Body of pancreas (tissue), 4 donors: ENCODE data around the gene ERCC5. TPM values are rescaled to one million over a fixed set of nuclear protein-coding genes. Genes with fewer than 3 reads are reported as not detected.

Experiments used
- ATAC-seq: fragments of 150-250 bp; one replicate; pipeline ENCODE4 v1.9.1; 2016
- DNase-seq, 4 donors: peaks; one replicate each; pipeline ENCODE4 v3.0.0-alpha.2; 2019
- H3K27ac ChIP-seq, 4 donors: fragments of 200-600 bp; sonication (generic); 1 replicate in 3 of 4; 2 replicates in 1 of 4; pipeline versions ENCODE4 v1.5.1 to v1.6.1; 2016 to 2019; ENCODE audit warnings: mild to moderate bottlenecking in 1 of 4, mixed read lengths in 1 of 4, moderate library complexity in 1 of 4
- H3K27me3 ChIP-seq, 2 donors: fragments of 200-600 bp; sonication (generic); one replicate each; pipeline ENCODE4 v1.6.0; 2016; ENCODE audit warnings: mild to moderate bottlenecking in 1 of 2
- H3K36me3 ChIP-seq, 2 donors: fragments of 200-600 bp; sonication (generic); replicated peaks in 1 of 2; 2 replicates each; pipeline ENCODE4 v1.5.1; 2016; ENCODE audit warnings: low read depth in 2 of 2; ENCODE audit not compliant: insufficient read depth in 1 of 2
- H3K4me1 ChIP-seq: fragments of 200-600 bp; sonication (generic); one replicate; pipeline ENCODE4 v1.6.0; 2016
- H3K4me3 ChIP-seq, 2 donors: fragments of 200-600 bp; sonication (generic); 1 replicate in 1 of 2; 2 replicates in 1 of 2; pipeline ENCODE4 v1.5.1; 2016 to 2019
- H3K9me3 ChIP-seq, 3 donors: fragments of 200-600 bp; sonication (generic); 1 replicate in 2 of 3; 2 replicates in 1 of 3; pipeline ENCODE4 v1.5.1; 2016
- POLR2A ChIP-seq, 3 donors: fragments of 450-650 bp; IDR thresholded peaks; one replicate each; pipeline ENCODE4 v1.6.1; 2016; ENCODE audit warnings: antibody characterized with exemption in 3 of 3, mild to moderate bottlenecking in 2 of 3
- WGBS, 2 donors: methylation state at CpG; one replicate each; pipeline ENCODE4 v1.1.5; 2017; 5-methylcytosine and 5-hydroxymethylcytosine counted together
- intact Hi-C: fragments of 100-400 bp; cut with DNase I; formaldehyde crosslinking; loops from one replicate; pipeline ENCODE4 v1.15.1; 2023
- total RNA-seq, 2 donors: library from RNA; depleted of rRNA; stranded (reverse); fragments of >200 nt; gene quantifications; one replicate each; pipeline ENCODE4 v1.1.0, GENCODE V29; 2016
- TF ChIP-seq, protein P1 (sequence below), 7 experiments: fragments of 450-650 bp in 4 of 7; fragments of 200-600 bp in 3 of 7; sonication (generic) in 3 of 7; IDR thresholded peaks; one replicate each; pipeline ENCODE4 v1.5.1; 2016 to 2019; ENCODE audit warnings: antibody characterized with exemption in 7 of 7

Gene ERCC5
- total RNA-seq, 2 donors from 2014 or later = 31.9 to 42.8 TPM

GRCh38 chr13:102881819-102882686 lies 36.2 kb downstream of the ERCC5 start:
- Histone ChIP-seq H3K4me3 (no peak overlapping the region), H3K36me3 (no peaks in the 10 kb centered on the region), H3K27ac (no peak overlapping the region), H3K4me1 (no peaks in the 10 kb centered on the region), H3K27me3 (no peaks in the 10 kb centered on the region), H3K9me3 (no peaks in the 10 kb centered on the region)
- 73 to 86% methylated on average over 4 of the region's 4 CpGs for WGBS, 2 donors
- TF ChIP-seq, protein P1, sequence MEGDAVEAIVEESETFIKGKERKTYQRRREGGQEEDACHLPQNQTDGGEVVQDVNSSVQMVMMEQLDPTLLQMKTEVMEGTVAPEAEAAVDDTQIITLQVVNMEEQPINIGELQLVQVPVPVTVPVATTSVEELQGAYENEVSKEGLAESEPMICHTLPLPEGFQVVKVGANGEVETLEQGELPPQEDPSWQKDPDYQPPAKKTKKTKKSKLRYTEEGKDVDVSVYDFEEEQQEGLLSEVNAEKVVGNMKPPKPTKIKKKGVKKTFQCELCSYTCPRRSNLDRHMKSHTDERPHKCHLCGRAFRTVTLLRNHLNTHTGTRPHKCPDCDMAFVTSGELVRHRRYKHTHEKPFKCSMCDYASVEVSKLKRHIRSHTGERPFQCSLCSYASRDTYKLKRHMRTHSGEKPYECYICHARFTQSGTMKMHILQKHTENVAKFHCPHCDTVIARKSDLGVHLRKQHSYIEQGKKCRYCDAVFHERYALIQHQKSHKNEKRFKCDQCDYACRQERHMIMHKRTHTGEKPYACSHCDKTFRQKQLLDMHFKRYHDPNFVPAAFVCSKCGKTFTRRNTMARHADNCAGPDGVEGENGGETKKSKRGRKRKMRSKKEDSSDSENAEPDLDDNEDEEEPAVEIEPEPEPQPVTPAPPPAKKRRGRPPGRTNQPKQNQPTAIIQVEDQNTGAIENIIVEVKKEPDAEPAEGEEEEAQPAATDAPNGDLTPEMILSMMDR (IDR thresholded peaks at IDR 0.05) = no peak
- TF ChIP-seq POLR2A (IDR thresholded peaks at IDR 0.05) = no peak
- intact Hi-C loops = no loop called here
- DNase-seq = no peak
- ATAC-seq = no peak

DNA sequence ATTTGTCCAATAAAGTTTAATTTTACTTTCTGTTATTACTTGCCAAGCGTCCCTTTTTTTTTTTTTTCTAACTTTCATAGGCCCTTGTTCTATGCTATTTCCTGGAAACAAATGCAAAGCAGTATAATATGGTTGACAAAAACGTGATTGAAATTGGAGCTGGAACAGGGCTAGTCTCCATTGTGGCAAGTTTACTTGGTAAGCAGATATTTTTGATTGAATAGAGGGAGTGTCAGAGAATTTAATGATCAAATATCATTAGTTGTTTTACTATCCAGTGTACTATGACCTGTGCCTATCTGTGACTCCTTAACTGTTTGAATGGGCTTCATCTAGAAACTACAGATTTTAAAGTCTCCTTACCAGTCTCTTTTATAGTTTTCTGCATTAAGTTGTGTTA lies 46.7 kb downstream of the ERCC5 start:
- H3K36me3 ChIP-seq = no peaks in the 10 kb centered on the region
- no peaks in the 10 kb centered on the region for H3K27me3 ChIP-seq
- H3K4me3 ChIP-seq = no peak overlapping the region
- TF ChIP-seq, protein P1 (IDR thresholded peaks at IDR 0.05) = no peak
- TF ChIP-seq POLR2A (IDR thresholded peaks at IDR 0.05) = no peak
- intact Hi-C loops = no loop called here
- no peak for ATAC-seq
- peaks cover 5% of the 10 kb centered on the region for H3K4me1 ChIP-seq
- H3K9me3 ChIP-seq = no peaks in the 10 kb centered on the region
- WGBS, 2 donors = 48 to 53% methylated on average over 2 of the region's 2 CpGs
- no peak overlapping the region for H3K27ac ChIP-seq
- no peak for DNase-seq

- Histone ChIP-seq H3K9me3 (no peaks in the 10 kb centered on the region), H3K4me1 (peaks cover 10% of the 10 kb centered on the region), H3K4me3 (no peak overlapping the region), H3K27ac (no peak overlapping the region), H3K36me3 (no peaks in the 10 kb centered on the region), H3K27me3 (no peaks in the 10 kb centered on the region)
- WGBS, 2 donors = 80 to 81% methylated on average over 6 of the region's 6 CpGs
- no peak for DNase-seq
- intact Hi-C loops = no loop called here
- no peak for ATAC-seq
- TF ChIP-seq, protein P1 (IDR thresholded peaks at IDR 0.05) = no peak
These were observed 51.7 kb downstream of the ERCC5 start for GRCh38 chr13:102897371-102898138.

DNA sequence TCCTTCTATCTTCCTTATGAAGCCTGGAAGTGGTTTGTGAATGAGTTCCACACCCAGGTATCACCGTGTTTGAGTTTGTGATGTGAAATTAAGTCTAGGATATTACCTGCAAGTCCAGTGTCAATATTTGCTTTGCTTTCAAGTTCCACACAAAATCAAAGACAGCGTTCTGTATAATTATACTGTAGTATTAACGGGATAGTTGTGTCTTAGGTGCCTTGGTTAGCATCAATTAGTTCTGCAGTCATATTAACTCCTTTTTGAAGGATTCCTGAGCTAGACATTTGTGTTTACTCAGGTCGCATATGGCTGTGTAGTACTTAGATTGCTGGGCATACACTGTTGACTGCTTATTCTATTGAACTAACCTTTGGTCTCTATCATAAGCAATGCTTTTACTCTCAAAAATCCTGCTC lies 54.4 kb downstream of the ERCC5 start:
- H3K27me3 ChIP-seq = no peaks in the 10 kb centered on the region
- no peak overlapping the region for H3K4me3 ChIP-seq
- no peaks in the 10 kb centered on the region for H3K36me3 ChIP-seq
- no peak for TF ChIP-seq POLR2A (IDR thresholded peaks at IDR 0.05)
- TF ChIP-seq, protein P1 (IDR thresholded peaks at IDR 0.05) = no peak
- H3K27ac ChIP-seq = no peak overlapping the region
- DNase-seq (no peak), ATAC-seq (no peak)
- WGBS, 2 donors = 11 to 27% methylated on average over 4 of the region's 4 CpGs
- no peaks in the 10 kb centered on the region for H3K9me3 ChIP-seq
- H3K4me1 ChIP-seq = peaks cover 6% of the 10 kb centered on the region
- intact Hi-C loops = no loop called here
